GM19239 (cell line): ENCODE results near the gene CUEDC2.

Experiments used
- DNase-seq: peaks from one replicate; pipeline ENCODE4 v3.0.0; 2011; ENCODE audit warnings: low spot score; ENCODE audit not compliant: insufficient read length
- FAIRE-seq: peaks from 2 replicates; lab custom pipeline; 2011; peaks lifted over from hg19 to GRCh38; lab: Jason Lieb, UNC

CUEDC2 gene

GRCh38 chr10:102429468-102429867, 2.9 kb downstream of the CUEDC2 start:
- FAIRE-seq (no peak), DNase-seq (no peak)

- no peak for DNase-seq
- no peak for FAIRE-seq
Measured at GRCh38 chr10:102426803-102427287, 5.5 kb downstream of the CUEDC2 start.

GRCh38 chr10:102425444-102425843, 6.9 kb downstream of the CUEDC2 start:
- FAIRE-seq: no peak
- no peak for DNase-seq

GRCh38 chr10:102424916-102425315, 7.5 kb downstream of the CUEDC2 start:
- DNase-seq (no peak), FAIRE-seq (no peak)

GRCh38 chr10:102424145-102424544, 8.2 kb downstream of the CUEDC2 start:
- FAIRE-seq (no peak), DNase-seq (no peak)

GRCh38 chr10:102423372-102423968, 8.9 kb downstream of the CUEDC2 start:
- DNase-seq (no peak), FAIRE-seq (no peak)

GRCh38 chr10:102422545-102423129, 9.7 kb downstream of the CUEDC2 start:
- DNase-seq (no peak), FAIRE-seq (peak; percentile 86)

GRCh38 chr10:102421757-102422512, 10.4 kb downstream of the CUEDC2 start:
- DNase-seq (no peak), FAIRE-seq (no peak)

GRCh38 chr10:102421507-102421756, 10.9 kb downstream of the CUEDC2 start:
- no peak for DNase-seq
- no peak for FAIRE-seq

- DNase-seq: peak; percentile 96
- FAIRE-seq: peak; percentile 96
Measured at GRCh38 chr10:102420714-102421506, 11.5 kb downstream of the CUEDC2 start, which contains the start of gene FBXL15. FBXL15 (plus strand) TSS chr10:102420836; CDS start chr10:102421130, 294 bp downstream.

- DNase-seq: no peak
- FAIRE-seq: no peak
Measured at GRCh38 chr10:102420181-102420713, 12.1 kb downstream of the CUEDC2 start.

GRCh38 chr10:102419269-102420180, 12.8 kb downstream of the CUEDC2 start:
- no peak for DNase-seq
- peak; percentile 65 for FAIRE-seq

GRCh38 chr10:102418622-102419268, 13.6 kb downstream of the CUEDC2 start, which contains the start of gene PSD:
PSD (minus strand) TSS chr10:102418785; CDS start chr10:102417038, 1,747 bp downstream.
- DNase-seq: no peak
- no peak for FAIRE-seq

GRCh38 chr10:102416695-102417094, 15.7 kb downstream of the CUEDC2 start:
- DNase-seq: no peak
- FAIRE-seq: no peak

- no peak for DNase-seq
- no peak for FAIRE-seq
Measured at GRCh38 chr10:102416283-102416682, 16.1 kb downstream of the CUEDC2 start.

GRCh38 chr10:102414749-102415148, 17.6 kb downstream of the CUEDC2 start:
- DNase-seq (no peak), FAIRE-seq (no peak)

- FAIRE-seq (no peak), DNase-seq (no peak)
Measured at GRCh38 chr10:102413806-102414561, 18.4 kb downstream of the CUEDC2 start.

GRCh38 chr10:102413053-102413705, 19.2 kb downstream of the CUEDC2 start:
- DNase-seq (no peak), FAIRE-seq (no peak)
